Measurements from ENCODE around the gene ZBTB2.
"Not testable (repeated sequence)": the region's sequence is repeated elsewhere in the genome, so short reads cannot be mapped to it uniquely, and the experiment has no call there.

Gene ZBTB2

DNA sequence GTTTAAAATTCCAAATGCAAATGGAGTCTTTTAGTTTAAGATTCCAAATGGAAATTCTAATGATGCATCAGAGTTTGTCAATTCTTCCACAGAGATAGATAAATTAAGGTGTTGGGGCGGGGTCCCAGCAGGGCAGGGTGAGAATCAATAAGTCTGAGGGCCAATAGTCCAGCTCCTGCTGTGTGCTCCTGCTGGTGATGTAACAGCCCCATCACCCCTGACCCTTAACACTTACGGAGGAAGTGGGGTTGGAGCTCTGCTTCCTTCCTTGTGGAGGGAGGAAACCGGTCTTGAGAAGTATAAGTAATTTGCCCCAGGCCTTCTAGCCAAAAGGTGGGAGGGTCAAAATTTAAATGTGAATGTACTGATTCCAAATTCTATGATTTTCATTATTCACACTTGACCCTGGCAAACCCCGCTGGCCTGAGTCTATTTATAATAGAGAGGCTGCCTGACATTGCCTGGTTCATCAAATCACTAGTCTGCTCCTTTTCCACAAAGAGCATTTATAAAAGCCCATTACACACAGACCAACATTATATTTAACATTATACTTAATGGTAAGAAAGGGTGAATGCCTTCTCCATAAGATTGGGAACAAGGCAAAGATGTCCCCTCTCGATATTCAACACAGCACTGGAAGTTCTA, 17.2 kb downstream of the ZBTB2 start:
- TF ChIP-seq GATA1 (IDR thresholded peaks at IDR 0.05; ENCODE audit: low read depth, low read length) (no peak), POLR2A (IDR thresholded peaks at IDR 0.05; ENCODE audit: low read length) (no peak)

DNA sequence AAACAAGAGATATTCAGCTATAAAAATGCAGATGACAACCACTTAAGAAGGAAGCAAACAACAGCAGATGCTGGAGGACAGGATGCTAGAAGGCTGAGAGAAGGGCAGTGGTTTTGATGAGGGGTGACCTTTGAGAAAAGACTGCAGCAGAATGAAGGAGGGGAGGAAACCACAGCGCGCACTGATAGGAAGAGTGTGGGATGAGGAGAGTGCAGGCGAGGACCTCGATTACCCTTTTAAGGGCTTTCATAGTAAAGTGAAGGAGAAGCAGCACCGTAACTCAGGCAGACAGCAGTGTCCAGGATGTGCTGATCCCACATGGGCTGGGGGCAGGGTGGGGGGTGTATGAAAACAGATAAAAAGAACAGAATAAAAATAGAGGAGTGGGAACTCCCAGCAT, 19.2 kb downstream of the ZBTB2 start:
- DNase-seq: no peak

More for the DNA sequence above, 17.2 kb downstream of the ZBTB2 start:
- DNase-seq: no peak

DNA sequence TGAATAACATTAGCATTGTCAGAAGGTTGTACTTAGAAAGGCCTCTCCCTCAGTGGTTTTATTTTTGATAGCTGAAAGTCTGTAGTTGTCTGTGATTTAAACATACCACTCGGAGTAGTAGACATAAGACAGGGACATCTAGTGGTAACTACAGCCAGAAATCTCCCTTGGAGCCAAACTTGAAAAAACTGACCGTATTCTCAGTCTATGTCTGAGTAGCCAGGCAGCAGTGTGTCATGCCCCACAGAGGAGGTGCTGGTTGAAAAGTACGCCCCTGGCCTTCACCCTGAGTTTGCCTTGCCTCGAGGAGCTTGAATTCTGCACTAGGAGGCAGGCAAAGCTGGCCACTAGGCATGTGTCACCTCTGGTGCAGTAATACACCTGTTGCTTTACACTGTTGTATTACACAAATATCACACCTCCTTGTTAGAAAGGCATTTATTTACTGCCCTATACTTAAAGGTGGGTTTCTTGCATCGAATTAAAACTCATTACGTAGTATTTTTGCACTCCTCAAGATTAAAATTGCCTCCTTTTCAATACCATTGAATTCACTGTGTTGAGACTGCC, 20.8 kb downstream of the ZBTB2 start:
- no peak for DNase-seq
- TF ChIP-seq POLR2A (IDR thresholded peaks at IDR 0.05; ENCODE audit: low read length) (no peak), GATA1 (IDR thresholded peaks at IDR 0.05; ENCODE audit: low read depth, low read length) (no peak)

More for the DNA sequence above, 19.2 kb downstream of the ZBTB2 start:
- TF ChIP-seq POLR2A (IDR thresholded peaks at IDR 0.05; ENCODE audit: low read length): no peak
- TF ChIP-seq GATA1 (IDR thresholded peaks at IDR 0.05; ENCODE audit: low read depth, low read length): no peak

DNA sequence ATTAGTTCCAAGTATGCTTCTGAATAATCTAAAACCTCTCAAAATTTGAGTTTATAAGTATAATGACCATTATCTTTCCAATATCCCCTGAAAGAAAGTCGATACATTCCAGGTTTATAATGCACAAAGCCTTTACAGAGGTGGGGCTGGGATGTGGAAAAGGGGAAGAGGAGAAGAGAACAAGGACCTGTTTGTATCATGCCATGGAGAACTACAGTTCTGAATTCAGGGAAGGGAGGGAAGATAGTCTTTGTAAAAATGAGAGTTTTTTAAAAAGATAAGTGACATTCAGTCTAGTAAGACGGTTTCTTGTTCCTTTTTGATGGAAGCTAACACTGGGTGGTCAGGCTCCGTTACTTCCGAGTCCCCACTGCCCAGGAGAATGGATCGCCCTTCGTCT, 26.1 kb downstream of the ZBTB2 start:
- TF ChIP-seq GATA1 (IDR thresholded peaks at IDR 0.05; ENCODE audit: low read depth, low read length) (no peak), POLR2A (IDR thresholded peaks at IDR 0.05; ENCODE audit: low read length) (no peak)
- DNase-seq: no peak

DNA sequence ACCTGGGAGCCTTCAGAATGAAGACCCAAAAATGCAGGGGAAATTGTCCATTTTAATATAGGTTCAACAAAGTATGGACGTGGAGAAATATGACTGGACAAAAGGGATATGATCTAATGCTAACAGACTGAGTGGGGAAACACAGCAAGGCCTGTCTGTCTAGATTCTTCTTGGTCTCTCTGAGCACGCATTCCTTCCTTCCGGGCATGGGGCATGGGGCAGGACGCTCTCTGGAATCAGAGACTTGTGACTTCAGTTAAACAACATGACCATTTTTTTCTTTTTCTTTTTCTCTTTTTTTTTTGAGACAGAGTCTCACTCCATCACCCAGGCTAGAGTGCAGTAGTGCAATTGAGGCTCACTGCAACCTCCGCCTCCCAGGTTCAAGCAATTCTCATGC, 31.9 kb downstream of the ZBTB2 start:
- DNase-seq: no peak
- TF ChIP-seq POLR2A (IDR thresholded peaks at IDR 0.05; ENCODE audit: low read length): no peak
- no peak for TF ChIP-seq GATA1 (IDR thresholded peaks at IDR 0.05; ENCODE audit: low read depth, low read length)

DNA sequence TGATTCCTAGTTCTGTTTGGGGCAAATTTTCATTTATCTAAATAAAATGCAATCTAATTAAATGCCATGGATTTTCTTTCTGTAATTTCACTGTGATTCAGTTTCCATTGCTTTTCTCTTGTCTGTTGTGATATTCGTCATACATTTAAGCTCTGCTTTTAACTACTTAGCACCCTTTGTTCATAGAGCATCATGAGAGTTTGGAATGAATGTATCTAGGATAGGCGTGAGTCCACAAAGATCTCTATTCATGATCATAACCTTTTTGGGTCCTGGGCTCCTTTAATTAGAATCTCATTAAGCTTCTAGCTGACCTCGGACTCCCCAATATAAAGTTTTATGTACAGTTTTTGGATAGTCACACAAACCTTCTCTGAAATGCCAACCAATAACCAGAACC, 32.9 kb downstream of the ZBTB2 start:
- TF ChIP-seq GATA1 (IDR thresholded peaks at IDR 0.05; ENCODE audit: low read depth, low read length) (no peak), POLR2A (IDR thresholded peaks at IDR 0.05; ENCODE audit: low read length) (no peak)
- no peak for DNase-seq

DNA sequence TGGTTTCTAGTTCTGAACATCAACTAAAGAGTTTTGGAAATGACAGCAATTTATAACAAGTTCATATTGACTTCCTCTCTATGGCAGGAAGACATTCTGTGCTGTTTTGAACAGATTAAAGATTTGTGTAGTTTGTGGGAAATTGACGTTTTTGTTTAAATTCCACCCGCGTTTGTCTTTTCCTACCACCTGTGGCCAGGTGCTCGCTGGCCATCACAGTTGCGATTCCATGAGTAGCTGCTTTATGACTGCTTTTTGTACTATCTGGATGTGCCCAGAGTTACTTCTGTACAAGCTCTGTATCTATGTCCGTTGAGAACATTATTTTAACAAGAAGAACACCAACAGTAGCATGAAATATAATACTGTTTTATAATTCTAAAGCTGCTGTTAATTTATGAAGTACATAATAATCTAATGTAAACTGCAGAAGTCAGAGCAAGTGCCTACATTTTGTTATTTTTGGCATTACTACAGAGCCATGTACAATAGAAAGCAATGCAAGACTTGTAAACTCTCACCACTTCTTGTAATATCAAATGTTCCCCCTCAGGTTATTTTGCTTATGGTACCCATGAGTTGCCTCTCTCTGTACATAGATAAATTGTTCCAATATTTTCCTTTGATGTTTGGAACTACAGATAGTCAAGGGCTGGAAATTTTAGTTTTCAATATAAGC, 33.5 kb downstream of the ZBTB2 start:
- DNase-seq: no peak
- TF ChIP-seq POLR2A (IDR thresholded peaks at IDR 0.05; ENCODE audit: low read length) (no peak), GATA1 (IDR thresholded peaks at IDR 0.05; ENCODE audit: low read depth, low read length) (no peak)

DNA sequence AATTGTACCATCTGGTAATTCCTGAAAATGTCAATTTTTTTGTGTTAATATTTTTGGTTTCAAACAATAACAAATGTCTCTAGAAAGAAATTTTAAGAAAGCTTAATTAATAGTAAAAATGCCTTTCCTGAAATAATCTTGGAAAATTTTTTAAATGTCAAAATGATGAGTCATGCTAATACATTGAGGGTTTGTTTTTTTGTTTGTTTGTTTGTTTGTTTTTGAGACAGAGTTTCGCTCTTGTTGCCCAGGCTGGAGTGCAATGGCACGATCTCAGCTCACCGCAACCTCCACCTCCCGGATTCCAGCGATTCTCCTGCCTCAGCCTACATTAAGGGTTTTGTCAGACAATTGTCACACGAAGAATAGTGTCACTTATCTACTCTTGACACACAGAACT, 34.4 kb downstream of the ZBTB2 start:
- not testable (repeated sequence) for DNase-seq

DNA sequence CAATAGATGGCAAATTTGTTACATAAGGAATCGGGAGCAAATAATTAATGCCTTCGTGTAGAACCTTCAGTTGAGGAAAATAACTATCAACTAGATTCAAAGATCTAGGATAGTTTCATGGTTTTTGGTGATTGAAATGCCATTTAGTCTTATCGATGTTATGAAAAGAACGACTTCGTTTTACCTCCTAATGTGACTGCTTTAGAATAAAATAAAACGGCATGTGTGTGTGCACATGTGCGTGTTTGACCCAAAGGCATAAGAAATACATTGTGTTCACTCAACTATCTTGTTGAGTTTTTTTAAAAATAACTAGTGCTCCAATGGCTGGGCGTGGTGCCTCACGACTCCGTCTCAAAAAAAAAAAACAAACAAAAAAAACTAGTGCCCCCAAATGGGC, 37.6 kb downstream of the ZBTB2 start:
- no peak for TF ChIP-seq GATA1 (IDR thresholded peaks at IDR 0.05; ENCODE audit: low read depth, low read length)
- TF ChIP-seq POLR2A (IDR thresholded peaks at IDR 0.05; ENCODE audit: low read length): no peak
- no peak for DNase-seq

DNA sequence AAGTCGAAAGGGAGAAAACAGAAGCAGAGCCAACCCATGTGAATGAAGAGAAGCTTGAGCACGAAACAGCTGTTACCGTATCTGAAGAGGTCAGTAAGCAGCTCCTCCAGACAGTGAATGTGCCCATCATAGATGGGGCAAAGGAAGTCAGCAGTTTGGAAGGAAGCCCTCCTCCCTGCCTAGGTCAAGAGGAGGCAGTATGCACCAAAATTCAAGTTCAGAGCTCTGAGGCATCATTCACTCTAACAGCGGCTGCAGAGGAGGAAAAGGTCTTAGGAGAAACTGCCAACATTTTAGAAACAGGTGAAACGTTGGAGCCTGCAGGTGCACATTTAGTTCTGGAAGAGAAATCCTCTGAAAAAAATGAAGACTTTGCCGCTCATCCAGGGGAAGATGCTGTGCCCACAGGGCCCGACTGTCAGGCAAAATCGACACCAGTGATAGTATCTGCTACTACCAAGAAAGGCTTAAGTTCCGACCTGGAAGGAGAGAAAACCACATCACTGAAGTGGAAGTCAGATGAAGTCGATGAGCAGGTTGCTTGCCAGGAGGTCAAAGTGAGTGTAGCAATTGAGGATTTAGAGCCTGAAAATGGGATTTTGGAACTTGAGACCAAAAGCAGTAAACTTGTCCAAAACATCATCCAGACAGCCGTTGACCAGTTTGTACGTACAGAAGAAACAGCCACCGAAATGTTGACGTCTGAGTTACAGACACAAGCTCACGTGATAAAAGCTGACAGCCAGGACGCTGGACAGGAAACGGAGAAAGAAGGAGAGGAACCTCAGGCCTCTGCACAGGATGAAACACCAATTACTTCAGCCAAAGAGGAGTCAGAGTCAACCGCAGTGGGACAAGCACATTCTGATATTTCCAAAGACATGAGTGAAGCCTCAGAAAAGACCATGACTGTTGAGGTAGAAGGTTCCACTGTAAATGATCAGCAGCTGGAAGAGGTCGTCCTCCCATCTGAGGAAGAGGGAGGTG, 38.7 kb downstream of the ZBTB2 start:
- TF ChIP-seq POLR2A (IDR thresholded peaks at IDR 0.05; ENCODE audit: low read length) (no peak), GATA1 (IDR thresholded peaks at IDR 0.05; ENCODE audit: low read depth, low read length) (no peak)
- no peak for DNase-seq

DNA sequence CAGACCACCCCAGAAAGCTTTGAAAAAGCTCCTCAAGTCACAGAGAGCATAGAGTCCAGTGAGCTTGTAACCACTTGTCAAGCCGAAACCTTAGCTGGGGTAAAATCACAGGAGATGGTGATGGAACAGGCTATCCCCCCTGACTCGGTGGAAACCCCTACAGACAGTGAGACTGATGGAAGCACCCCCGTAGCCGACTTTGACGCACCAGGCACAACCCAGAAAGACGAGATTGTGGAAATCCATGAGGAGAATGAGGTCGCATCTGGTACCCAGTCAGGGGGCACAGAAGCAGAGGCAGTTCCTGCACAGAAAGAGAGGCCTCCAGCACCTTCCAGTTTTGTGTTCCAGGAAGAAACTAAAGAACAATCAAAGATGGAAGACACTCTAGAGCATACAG, 39.6 kb downstream of the ZBTB2 start:
- no peak for TF ChIP-seq GATA1 (IDR thresholded peaks at IDR 0.05; ENCODE audit: low read depth, low read length)
- TF ChIP-seq POLR2A (IDR thresholded peaks at IDR 0.05; ENCODE audit: low read length): no peak

DNA sequence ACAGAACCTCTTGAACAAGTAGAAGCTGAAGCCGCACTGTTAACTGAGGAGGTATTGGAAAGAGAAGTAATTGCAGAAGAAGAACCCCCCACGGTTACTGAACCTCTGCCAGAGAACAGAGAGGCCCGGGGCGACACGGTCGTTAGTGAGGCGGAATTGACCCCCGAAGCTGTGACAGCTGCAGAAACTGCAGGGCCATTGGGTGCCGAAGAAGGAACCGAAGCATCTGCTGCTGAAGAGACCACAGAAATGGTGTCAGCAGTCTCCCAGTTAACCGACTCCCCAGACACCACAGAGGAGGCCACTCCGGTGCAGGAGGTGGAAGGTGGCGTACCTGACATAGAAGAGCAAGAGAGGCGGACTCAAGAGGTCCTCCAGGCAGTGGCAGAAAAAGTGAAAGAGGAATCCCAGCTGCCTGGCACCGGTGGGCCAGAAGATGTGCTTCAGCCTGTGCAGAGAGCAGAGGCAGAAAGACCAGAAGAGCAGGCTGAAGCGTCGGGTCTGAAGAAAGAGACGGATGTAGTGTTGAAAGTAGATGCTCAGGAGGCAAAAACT, 40.1 kb downstream of the ZBTB2 start:
- TF ChIP-seq POLR2A (IDR thresholded peaks at IDR 0.05; ENCODE audit: low read length) (no peak), GATA1 (IDR thresholded peaks at IDR 0.05; ENCODE audit: low read depth, low read length) (no peak)
- no peak for DNase-seq

More for the DNA sequence above, 39.6 kb downstream of the ZBTB2 start:
- no peak for DNase-seq

DNA sequence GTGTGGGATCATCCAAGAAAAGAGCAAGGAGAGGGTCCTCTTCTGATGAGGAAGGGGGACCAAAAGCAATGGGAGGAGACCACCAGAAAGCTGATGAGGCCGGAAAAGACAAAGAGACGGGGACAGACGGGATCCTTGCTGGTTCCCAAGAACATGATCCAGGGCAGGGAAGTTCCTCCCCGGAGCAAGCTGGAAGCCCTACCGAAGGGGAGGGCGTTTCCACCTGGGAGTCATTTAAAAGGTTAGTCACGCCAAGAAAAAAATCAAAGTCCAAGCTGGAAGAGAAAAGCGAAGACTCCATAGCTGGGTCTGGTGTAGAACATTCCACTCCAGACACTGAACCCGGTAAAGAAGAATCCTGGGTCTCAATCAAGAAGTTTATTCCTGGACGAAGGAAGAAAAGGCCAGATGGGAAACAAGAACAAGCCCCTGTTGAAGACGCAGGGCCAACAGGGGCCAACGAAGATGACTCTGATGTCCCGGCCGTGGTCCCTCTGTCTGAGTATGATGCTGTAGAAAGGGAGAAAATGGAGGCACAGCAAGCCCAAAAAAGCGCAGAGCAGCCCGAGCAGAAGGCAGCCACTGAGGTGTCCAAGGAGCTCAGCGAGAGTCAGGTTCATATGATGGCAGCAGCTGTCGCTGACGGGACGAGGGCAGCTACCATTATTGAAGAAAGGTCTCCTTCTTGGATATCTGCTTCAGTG, 40.8 kb downstream of the ZBTB2 start:
- DNase-seq: no peak
- TF ChIP-seq GATA1 (IDR thresholded peaks at IDR 0.05; ENCODE audit: low read depth, low read length) (no peak), POLR2A (IDR thresholded peaks at IDR 0.05; ENCODE audit: low read length) (no peak)
